Loucy (cell line): ENCODE data around the gene BLNK.

Experiments used
- H2AFZ ChIP-seq: fragments of 200-600 bp; sonication (generic); 2 replicates; pipeline ENCODE4 v1.6.0; 2016; ENCODE audit warnings: antibody characterized with exemption, mild to moderate bottlenecking, low read length, moderate library complexity
- H3F3A ChIP-seq: fragments of 200-600 bp; 2 replicates; pipeline ENCODE4 v1.6.0; 2016; ENCODE audit warnings: antibody characterized with exemption, low read depth, mild to moderate bottlenecking
- H3K27me3 ChIP-seq: fragments of 200-600 bp; sonication (generic); 2 replicates; pipeline ENCODE4 v1.6.1; 2014; ENCODE audit warnings: low read length, mild to moderate bottlenecking; ENCODE audit not compliant: insufficient read depth, poor library complexity, severe bottlenecking
- H3K36me3 ChIP-seq: fragments of 200-600 bp; sonication (generic); 2 replicates; pipeline ENCODE4 v1.6.1; 2016; ENCODE audit warnings: low read length; ENCODE audit not compliant: insufficient read depth
- H3K4me1 ChIP-seq: fragments of 200-600 bp; sonication (generic); 2 replicates; pipeline ENCODE4 v1.5.1; 2014; ENCODE audit warnings: low read length, mild to moderate bottlenecking; ENCODE audit not compliant: insufficient read depth, poor library complexity, severe bottlenecking
- H3K4me2 ChIP-seq: fragments of 200-600 bp; sonication (generic); 2 replicates; pipeline ENCODE4 v1.6.0; 2014; ENCODE audit warnings: antibody characterized with exemption, low read length, low read depth, mild to moderate bottlenecking; ENCODE audit not compliant: poor library complexity, severe bottlenecking
- H3K4me3 ChIP-seq: fragments of 200-600 bp; sonication (generic); 2 replicates; pipeline ENCODE4 v1.5.1; 2014; ENCODE audit warnings: low read length, mild to moderate bottlenecking, mixed read lengths; ENCODE audit not compliant: poor library complexity, severe bottlenecking
- H3K79me2 ChIP-seq: fragments of 200-600 bp; sonication (generic); 2 replicates; pipeline ENCODE4 v1.6.1; 2014; ENCODE audit warnings: low read length; ENCODE audit not compliant: insufficient read depth
- H3K9ac ChIP-seq: fragments of 200-600 bp; sonication (generic); 2 replicates; pipeline ENCODE4 v1.6.0; 2014; ENCODE audit warnings: mild to moderate bottlenecking, low read depth, low read length, moderate library complexity; ENCODE audit not compliant: poor library complexity, severe bottlenecking
- H3K9me2 ChIP-seq: fragments of 200-600 bp; sonication (generic); replicated peaks from 2 replicates; pipeline ENCODE4 v1.6.1; 2016; ENCODE audit warnings: low read depth, low read length, mixed read lengths
- H3K9me3 ChIP-seq: fragments of 200-600 bp; sonication (generic); 2 replicates; pipeline ENCODE4 v1.6.1; 2014; ENCODE audit warnings: mild to moderate bottlenecking, antibody characterized with exemption, low read length, low read depth; ENCODE audit not compliant: insufficient read depth
- H4K20me1 ChIP-seq: fragments of 200-600 bp; sonication (generic); 2 replicates; pipeline ENCODE4 v1.6.0; 2014; ENCODE audit warnings: antibody characterized with exemption, low read length, mild to moderate bottlenecking; ENCODE audit not compliant: insufficient read depth, poor library complexity, severe bottlenecking
- CTCF ChIP-seq: fragments of 200-600 bp; sonication (generic); conservative IDR thresholded peaks from 2 replicates; pipeline ENCODE4 v1.5.1; 2014; ENCODE audit warnings: mild to moderate bottlenecking, antibody characterized with exemption, low read length
- EZH2phosphoT487 ChIP-seq: fragments of 200-600 bp; IDR thresholded peaks from 2 replicates; pipeline ENCODE4 v1.6.1; 2018; ENCODE audit warnings: antibody characterized with exemption, mild to moderate bottlenecking, moderate library complexity, borderline replicate concordance

The BLNK gene

GRCh38 chr10:96218826-96219225 lies 52.5 kb downstream of the BLNK start:
- H3K36me3 ChIP-seq = no peaks in the 10 kb centered on the region
- no peak overlapping the region for H2AFZ ChIP-seq

GRCh38 chr10:96217711-96218110 lies 53.7 kb downstream of the BLNK start:
- H3K9ac ChIP-seq = no peak overlapping the region
- no peak overlapping the region for H2AFZ ChIP-seq
- H3K4me1 ChIP-seq = no peaks in the 10 kb centered on the region
- H3F3A ChIP-seq = no peaks in the 10 kb centered on the region
- H3K79me2 ChIP-seq = no peaks in the 10 kb centered on the region
- no peaks in the 10 kb centered on the region for H3K9me2 ChIP-seq
- H3K4me3 ChIP-seq = no peak overlapping the region
- H3K9me3 ChIP-seq = no peaks in the 10 kb centered on the region
- H3K4me2 ChIP-seq = no peak overlapping the region
- H3K27me3 ChIP-seq = peaks cover 6% of the 10 kb centered on the region
- H3K36me3 ChIP-seq = no peaks in the 10 kb centered on the region
- no peaks in the 10 kb centered on the region for H4K20me1 ChIP-seq
- TF ChIP-seq CTCF (no peak), EZH2phosphoT487 (no peak)

More at GRCh38 chr10:96218826-96219225, 52.5 kb downstream of the BLNK start:
- TF ChIP-seq CTCF = no peak
- no peak for TF ChIP-seq EZH2phosphoT487
- no peaks in the 10 kb centered on the region for H3F3A ChIP-seq
- no peaks in the 10 kb centered on the region for H3K4me1 ChIP-seq
- H3K79me2 ChIP-seq = no peaks in the 10 kb centered on the region
- H4K20me1 ChIP-seq = no peaks in the 10 kb centered on the region
- peaks cover 6% of the 10 kb centered on the region for H3K27me3 ChIP-seq
- H3K4me2 ChIP-seq = no peak overlapping the region
- H3K4me3 ChIP-seq = no peak overlapping the region
- H3K9me2 ChIP-seq = no peaks in the 10 kb centered on the region
- H3K9ac ChIP-seq = no peak overlapping the region
- H3K9me3 ChIP-seq = no peaks in the 10 kb centered on the region

GRCh38 chr10:96216775-96217174 lies 54.6 kb downstream of the BLNK start:
- Histone ChIP-seq H3F3A (no peaks in the 10 kb centered on the region), H3K9me2 (no peaks in the 10 kb centered on the region), H3K9ac (no peak overlapping the region), H3K4me1 (no peaks in the 10 kb centered on the region), H3K79me2 (no peaks in the 10 kb centered on the region), H2AFZ (no peak overlapping the region), H4K20me1 (no peaks in the 10 kb centered on the region), H3K27me3 (peaks cover 6% of the 10 kb centered on the region), H3K4me3 (no peak overlapping the region), H3K9me3 (no peaks in the 10 kb centered on the region), H3K36me3 (no peaks in the 10 kb centered on the region), H3K4me2 (no peak overlapping the region)
- TF ChIP-seq EZH2phosphoT487 (no peak), CTCF (no peak)
